Peyer's patch (tissue), 4 donors: ENCODE data around the gene ARHGEF12.

Source experiments
- POLR2A ChIP-seq, 2 donors: fragments of 450-650 bp; IDR thresholded peaks; one replicate each; pipeline ENCODE4 v1.5.1; 2017; ENCODE audit warnings: antibody characterized with exemption in 2 of 2, mild to moderate bottlenecking in 2 of 2, moderate library complexity in 2 of 2
- TF ChIP-seq, protein P1 (sequence below), 6 experiments: fragments of 450-650 bp in 4 of 6; fragments of 200-600 bp in 2 of 6; sonication (generic) in 1 of 6; IDR thresholded peaks; one replicate each; pipeline ENCODE4 v1.5.1; 2017 to 2019; ENCODE audit warnings: antibody characterized with exemption in 6 of 6, mild to moderate bottlenecking in 3 of 6, moderate library complexity in 1 of 6

GRCh38 chr11:120381401-120381800 lies 45.2 kb downstream of the ARHGEF12 start:
- no peak for TF ChIP-seq POLR2A (IDR thresholded peaks at IDR 0.05)
- TF ChIP-seq, protein P1, sequence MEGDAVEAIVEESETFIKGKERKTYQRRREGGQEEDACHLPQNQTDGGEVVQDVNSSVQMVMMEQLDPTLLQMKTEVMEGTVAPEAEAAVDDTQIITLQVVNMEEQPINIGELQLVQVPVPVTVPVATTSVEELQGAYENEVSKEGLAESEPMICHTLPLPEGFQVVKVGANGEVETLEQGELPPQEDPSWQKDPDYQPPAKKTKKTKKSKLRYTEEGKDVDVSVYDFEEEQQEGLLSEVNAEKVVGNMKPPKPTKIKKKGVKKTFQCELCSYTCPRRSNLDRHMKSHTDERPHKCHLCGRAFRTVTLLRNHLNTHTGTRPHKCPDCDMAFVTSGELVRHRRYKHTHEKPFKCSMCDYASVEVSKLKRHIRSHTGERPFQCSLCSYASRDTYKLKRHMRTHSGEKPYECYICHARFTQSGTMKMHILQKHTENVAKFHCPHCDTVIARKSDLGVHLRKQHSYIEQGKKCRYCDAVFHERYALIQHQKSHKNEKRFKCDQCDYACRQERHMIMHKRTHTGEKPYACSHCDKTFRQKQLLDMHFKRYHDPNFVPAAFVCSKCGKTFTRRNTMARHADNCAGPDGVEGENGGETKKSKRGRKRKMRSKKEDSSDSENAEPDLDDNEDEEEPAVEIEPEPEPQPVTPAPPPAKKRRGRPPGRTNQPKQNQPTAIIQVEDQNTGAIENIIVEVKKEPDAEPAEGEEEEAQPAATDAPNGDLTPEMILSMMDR (IDR thresholded peaks at IDR 0.05), result no peak
